Mesendoderm (in vitro differentiated cells): ENCODE data around the gene LDLRAD4.

Source experiments
- DNase-seq: peaks from one replicate; pipeline ENCODE4 v3.0.0; 2013
- H2AK5ac ChIP-seq: 2 replicates; pipeline ENCODE4 v1.6.1; 2013; ENCODE audit warnings: low read length, inconsistent platforms
- H2BK120ac ChIP-seq: 2 replicates; pipeline ENCODE4 v1.6.1; 2013; ENCODE audit warnings: low read depth, mild to moderate bottlenecking, low read length, moderate library complexity, mixed read lengths
- H2BK15ac ChIP-seq: replicated peaks from 2 replicates; pipeline ENCODE4 v1.6.1; 2013; ENCODE audit warnings: low read depth, mild to moderate bottlenecking, moderate library complexity
- H2BK5ac ChIP-seq: 2 replicates; pipeline ENCODE4 v1.6.1; 2013; ENCODE audit warnings: low read length, inconsistent platforms
- H3K18ac ChIP-seq: 2 replicates; pipeline ENCODE4 v1.6.1; 2013; ENCODE audit warnings: mild to moderate bottlenecking, low read length, mixed read lengths
- H3K23ac ChIP-seq: one replicate; pipeline ENCODE4 v1.6.1; 2013; ENCODE audit warnings: low read length
- H3K27ac ChIP-seq: 2 replicates; pipeline ENCODE4 v1.5.1; 2013; ENCODE audit warnings: low read depth, mild to moderate bottlenecking, inconsistent platforms, low read length, moderate library complexity
- H3K27me3 ChIP-seq: 2 replicates; pipeline ENCODE4 v1.6.1; 2013; ENCODE audit warnings: low read length, control low read depth, mild to moderate bottlenecking, inconsistent platforms; ENCODE audit not compliant: insufficient read depth, poor library complexity
- H3K36me3 ChIP-seq: 2 replicates; pipeline ENCODE4 v1.6.1; 2013; ENCODE audit warnings: low read length, inconsistent platforms; ENCODE audit not compliant: control insufficient read depth, insufficient read depth
- H3K4ac ChIP-seq: one replicate; pipeline ENCODE4 v1.6.1; 2013; ENCODE audit warnings: low read depth, mild to moderate bottlenecking, low read length, moderate library complexity
- H3K4me1 ChIP-seq: 2 replicates; pipeline ENCODE4 v1.6.1; 2013; ENCODE audit warnings: low read depth, low read length, inconsistent platforms; ENCODE audit not compliant: control insufficient read depth
- H3K4me2 ChIP-seq: 2 replicates; pipeline ENCODE4 v1.6.1; 2013; ENCODE audit warnings: low read length
- H3K4me3 ChIP-seq: 2 replicates; pipeline ENCODE4 v1.5.1; 2013; ENCODE audit warnings: mild to moderate bottlenecking, low read length
- H3K56ac ChIP-seq: one replicate; pipeline ENCODE4 v1.6.1; 2013; ENCODE audit warnings: low read length
- H3K79me1 ChIP-seq: 2 replicates; pipeline ENCODE4 v1.6.1; 2013; ENCODE audit warnings: low read length, inconsistent platforms
- H3K79me2 ChIP-seq: 2 replicates; pipeline ENCODE4 v1.6.1; 2013; ENCODE audit warnings: mild to moderate bottlenecking, low read length; ENCODE audit not compliant: control insufficient read depth, insufficient read depth
- H3K9ac ChIP-seq: 2 replicates; pipeline ENCODE4 v1.6.1; 2013; ENCODE audit warnings: low read length, inconsistent platforms
- H4K5ac ChIP-seq: one replicate; pipeline ENCODE4 v1.6.1; 2013; ENCODE audit warnings: low read length
- H4K8ac ChIP-seq: one replicate; pipeline ENCODE4 v1.6.1; 2013; ENCODE audit warnings: low read depth, mild to moderate bottlenecking, control low read depth, low read length, moderate library complexity
- WGBS: extraction: QIAGEN DNeasy Blood & Tissue Kit; methylation state at CpG from one replicate; pipeline ENCODE4 v1.1.7; 2013; ENCODE audit warnings: low lambda C conversion rate, missing lambda C conversion rate; ENCODE audit not compliant: insufficient coverage; ENCODE audit errors: extremely low coverage; 5-methylcytosine and 5-hydroxymethylcytosine counted together

The LDLRAD4 gene

DNA sequence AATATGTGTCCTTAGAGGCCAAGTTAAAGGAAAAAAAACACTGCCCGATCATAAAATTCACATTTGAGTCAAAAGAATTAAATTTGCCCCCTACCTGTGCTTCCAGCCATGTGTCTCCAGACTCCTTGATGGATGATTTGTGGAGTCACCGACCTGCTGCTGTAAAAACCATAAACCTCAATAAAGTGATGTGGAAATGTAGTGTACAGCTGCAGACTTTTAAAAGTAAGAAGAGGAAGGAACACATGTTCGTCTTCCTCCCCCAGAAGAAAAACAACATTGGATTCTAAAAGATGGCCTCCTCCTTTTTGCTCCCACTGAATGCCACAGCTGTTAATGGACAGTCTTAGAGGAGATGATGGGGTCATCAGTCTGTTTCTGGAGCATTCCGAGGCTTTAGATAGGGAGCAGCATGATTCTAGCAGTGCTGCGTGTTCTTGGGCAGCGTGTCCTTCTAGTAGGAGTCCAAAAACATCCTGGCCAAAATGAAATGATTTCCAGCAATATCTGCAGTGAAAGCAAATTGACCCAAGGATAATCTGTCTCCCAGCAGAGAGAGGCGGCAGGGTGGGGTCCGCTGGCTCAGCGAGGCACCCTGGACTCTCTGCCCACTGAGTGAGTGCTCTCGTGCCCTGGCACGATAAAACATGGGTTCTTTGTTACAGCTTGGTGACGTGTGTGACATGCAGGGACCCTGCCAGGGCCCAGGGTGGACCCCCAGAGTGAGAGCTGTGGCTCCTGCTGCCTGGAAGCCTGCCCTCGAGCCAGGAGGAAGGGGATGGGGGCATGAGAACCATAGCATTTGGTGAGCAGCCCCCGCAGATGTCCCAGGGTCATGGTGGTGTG is 311.7 kb downstream of the LDLRAD4 start:
- no CpG with 5 or more reads among the region's 14 CpGs for WGBS
- no peak overlapping the region for H4K5ac ChIP-seq
- H4K8ac ChIP-seq = no peak overlapping the region
- H3K18ac ChIP-seq = no peak overlapping the region
- H3K23ac ChIP-seq = no peak overlapping the region
- H2BK5ac ChIP-seq = no peak overlapping the region
- no peak overlapping the region for H3K56ac ChIP-seq
- no peak overlapping the region for H2BK15ac ChIP-seq
- no peaks in the 10 kb centered on the region for H3K27me3 ChIP-seq
- no peak overlapping the region for H2AK5ac ChIP-seq
- no peaks in the 10 kb centered on the region for H3K36me3 ChIP-seq
- no peaks in the 10 kb centered on the region for H3K4me1 ChIP-seq
- DNase-seq = no peak
- no peak overlapping the region for H3K27ac ChIP-seq
- no peak overlapping the region for H3K9ac ChIP-seq
- no peak overlapping the region for H3K4me3 ChIP-seq
- H3K4ac ChIP-seq = no peak overlapping the region
- H3K79me2 ChIP-seq = no peaks in the 10 kb centered on the region
- H3K4me2 ChIP-seq = no peak overlapping the region
- H2BK120ac ChIP-seq = no peak overlapping the region
- no peaks in the 10 kb centered on the region for H3K79me1 ChIP-seq

DNA sequence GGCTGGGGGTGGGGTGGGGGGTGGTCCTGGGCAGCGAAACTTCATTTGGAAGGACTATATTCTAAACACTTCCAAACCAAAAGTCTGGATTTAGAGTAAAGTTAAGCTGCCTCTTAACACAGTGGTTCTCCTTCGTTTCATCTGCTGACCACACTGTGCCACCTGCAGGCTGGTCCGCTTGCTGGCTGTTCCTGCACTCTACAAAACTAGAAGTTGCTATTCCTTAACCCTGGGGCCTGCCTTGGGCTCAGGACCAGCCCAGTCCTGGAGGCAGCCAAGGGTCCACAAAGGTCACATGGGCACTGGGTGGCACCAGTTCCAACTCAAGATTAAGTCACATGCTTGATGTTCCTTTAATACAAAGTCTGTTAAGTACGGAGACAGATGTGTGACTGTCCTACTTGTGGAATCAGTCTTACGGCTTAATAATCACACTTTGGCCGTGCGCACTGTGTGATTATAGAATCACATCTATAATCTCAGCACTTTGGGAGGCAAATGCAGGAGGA is 312.4 kb downstream of the LDLRAD4 start:
- no peak overlapping the region for H3K9ac ChIP-seq
- H3K79me2 ChIP-seq = no peaks in the 10 kb centered on the region
- no peak overlapping the region for H4K5ac ChIP-seq
- H3K56ac ChIP-seq = no peak overlapping the region
- no peaks in the 10 kb centered on the region for H3K36me3 ChIP-seq
- no peak overlapping the region for H4K8ac ChIP-seq
- no peaks in the 10 kb centered on the region for H3K79me1 ChIP-seq
- no CpG with 5 or more reads among the region's 7 CpGs for WGBS
- no peak overlapping the region for H3K4me3 ChIP-seq
- H3K27me3 ChIP-seq = no peaks in the 10 kb centered on the region
- H3K4ac ChIP-seq = no peak overlapping the region
- H2BK120ac ChIP-seq = no peak overlapping the region
- H2AK5ac ChIP-seq = no peak overlapping the region
- DNase-seq = peak; percentile 59
- no peak overlapping the region for H2BK5ac ChIP-seq
- no peak overlapping the region for H3K4me2 ChIP-seq
- no peak overlapping the region for H2BK15ac ChIP-seq
- no peaks in the 10 kb centered on the region for H3K4me1 ChIP-seq
- no peak overlapping the region for H3K27ac ChIP-seq
- H3K18ac ChIP-seq = no peak overlapping the region
- no peak overlapping the region for H3K23ac ChIP-seq

DNA sequence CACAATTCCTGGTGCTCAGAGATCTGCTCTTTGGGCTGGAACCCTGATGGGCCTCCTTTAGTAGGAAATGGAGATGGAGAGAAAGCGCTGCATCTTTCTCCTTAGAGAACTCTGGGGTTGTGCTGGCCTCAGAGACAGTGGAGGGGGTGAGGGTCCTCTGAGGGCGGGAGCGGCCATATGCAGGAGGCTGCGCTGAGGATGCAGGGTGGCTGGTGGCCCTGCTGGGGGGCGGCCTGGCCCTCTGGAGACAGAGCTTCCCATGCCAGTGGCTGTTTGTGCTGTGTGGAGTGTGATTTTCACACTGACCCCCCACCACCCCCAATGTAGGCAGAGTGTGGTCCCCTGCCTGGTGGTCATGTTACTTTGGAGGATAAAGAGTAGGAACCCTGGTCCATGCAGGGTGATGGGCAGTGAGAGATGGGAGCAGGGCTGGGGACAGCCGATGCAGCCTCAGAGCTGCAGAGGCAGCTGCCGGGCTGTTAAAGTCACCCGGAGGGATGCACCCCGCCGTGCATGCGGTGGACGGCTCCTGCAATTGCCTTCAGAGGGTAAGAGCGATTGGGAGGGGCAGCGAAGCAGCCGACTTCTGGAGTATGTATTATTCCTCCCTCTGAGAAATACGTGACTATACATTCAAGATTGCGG is 313.2 kb downstream of the LDLRAD4 start:
- Histone ChIP-seq H3K4ac (no peak overlapping the region), H3K18ac (no peak overlapping the region), H2AK5ac (no peak overlapping the region), H3K79me2 (no peaks in the 10 kb centered on the region), H3K27me3 (no peaks in the 10 kb centered on the region), H2BK120ac (no peak overlapping the region), H3K27ac (no peak overlapping the region), H3K4me2 (no peak overlapping the region), H3K4me3 (no peak overlapping the region), H2BK15ac (no peak overlapping the region), H3K79me1 (no peaks in the 10 kb centered on the region), H4K5ac (no peak overlapping the region), H3K23ac (no peak overlapping the region), H3K36me3 (no peaks in the 10 kb centered on the region), H3K4me1 (no peaks in the 10 kb centered on the region), H2BK5ac (no peak overlapping the region), H3K9ac (no peak overlapping the region), H3K56ac (no peak overlapping the region), H4K8ac (no peak overlapping the region)
- no peak for DNase-seq
- no CpG with 5 or more reads among the region's 17 CpGs for WGBS

DNA sequence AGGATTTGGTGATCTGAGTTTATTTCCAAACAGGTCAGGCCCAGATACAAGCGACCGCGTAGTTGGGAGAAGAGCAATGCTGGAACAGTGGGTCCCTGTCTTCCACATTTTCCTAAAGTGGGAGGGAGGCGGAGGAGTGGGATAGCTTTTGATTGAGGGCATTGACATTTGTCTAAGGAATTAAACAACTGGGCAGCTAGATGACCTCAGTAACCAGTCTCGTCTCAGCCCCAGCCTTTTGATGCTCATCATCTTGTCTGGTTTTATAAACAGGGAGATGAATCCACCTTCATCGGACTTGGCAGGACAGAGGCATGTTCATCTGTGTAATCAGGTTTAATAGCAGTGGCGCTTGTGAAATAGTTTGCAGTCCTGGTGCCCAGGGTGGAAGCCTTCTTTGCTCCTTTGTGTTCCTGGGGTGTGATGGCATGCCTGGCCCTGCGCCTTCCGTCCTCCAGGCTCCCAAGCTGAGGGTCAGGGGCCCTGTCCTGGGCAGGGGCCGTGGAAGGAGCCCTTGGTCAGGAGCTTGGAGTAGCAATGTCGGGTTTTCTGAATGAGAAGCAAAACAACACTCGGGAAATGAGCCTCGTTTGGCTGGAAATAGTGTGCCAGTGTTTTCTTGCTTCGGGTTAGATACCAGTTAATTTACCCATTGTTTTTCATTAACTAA is 314.0 kb downstream of the LDLRAD4 start:
- H3K23ac ChIP-seq = no peak overlapping the region
- no peak overlapping the region for H3K4me3 ChIP-seq
- no peak overlapping the region for H2BK5ac ChIP-seq
- no peaks in the 10 kb centered on the region for H3K27me3 ChIP-seq
- H3K27ac ChIP-seq = no peak overlapping the region
- no peak overlapping the region for H4K8ac ChIP-seq
- no peak overlapping the region for H3K4ac ChIP-seq
- no CpG with 5 or more reads among the region's 14 CpGs for WGBS
- no peak overlapping the region for H2AK5ac ChIP-seq
- no peak overlapping the region for H2BK15ac ChIP-seq
- H3K36me3 ChIP-seq = no peaks in the 10 kb centered on the region
- no peaks in the 10 kb centered on the region for H3K79me2 ChIP-seq
- H3K9ac ChIP-seq = no peak overlapping the region
- no peak overlapping the region for H3K18ac ChIP-seq
- H3K4me2 ChIP-seq = no peak overlapping the region
- no peak overlapping the region for H3K56ac ChIP-seq
- DNase-seq = no peak
- H3K79me1 ChIP-seq = no peaks in the 10 kb centered on the region
- no peak overlapping the region for H4K5ac ChIP-seq
- no peak overlapping the region for H2BK120ac ChIP-seq
- no peaks in the 10 kb centered on the region for H3K4me1 ChIP-seq

DNA sequence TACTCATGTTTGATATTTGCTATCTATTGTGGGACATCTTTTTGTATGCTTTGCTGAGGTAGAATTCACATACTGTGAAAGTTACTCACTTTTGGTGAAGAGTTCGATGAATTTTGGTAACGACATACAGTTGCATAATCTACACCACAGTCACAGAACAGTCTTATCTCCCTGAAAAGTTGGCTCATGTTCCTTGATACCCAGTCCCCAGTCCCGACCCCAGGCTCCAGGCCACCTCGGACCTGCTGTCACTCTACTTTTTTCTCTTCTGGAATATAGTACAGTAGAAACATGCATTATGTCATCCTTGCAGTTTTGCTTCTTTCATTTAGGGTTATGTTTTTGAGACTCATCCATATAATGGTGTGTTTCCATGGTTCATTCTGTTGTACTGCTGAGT is 316.1 kb downstream of the LDLRAD4 start:
- WGBS = no CpG with 5 or more reads among the region's 4 CpGs
- H3K27me3 ChIP-seq = no peaks in the 10 kb centered on the region
- H4K8ac ChIP-seq = no peak overlapping the region
- H3K36me3 ChIP-seq = no peaks in the 10 kb centered on the region
- H3K4me2 ChIP-seq = no peak overlapping the region
- H2AK5ac ChIP-seq = no peak overlapping the region
- H3K23ac ChIP-seq = no peak overlapping the region
- no peaks in the 10 kb centered on the region for H3K4me1 ChIP-seq
- no peak overlapping the region for H3K27ac ChIP-seq
- H3K79me1 ChIP-seq = no peaks in the 10 kb centered on the region
- no peak overlapping the region for H3K4me3 ChIP-seq
- no peak for DNase-seq
- H3K4ac ChIP-seq = no peak overlapping the region
- no peak overlapping the region for H3K56ac ChIP-seq
- no peak overlapping the region for H3K9ac ChIP-seq
- H4K5ac ChIP-seq = no peak overlapping the region
- H2BK15ac ChIP-seq = no peak overlapping the region
- H3K79me2 ChIP-seq = no peaks in the 10 kb centered on the region
- H3K18ac ChIP-seq = no peak overlapping the region
- no peak overlapping the region for H2BK5ac ChIP-seq
- H2BK120ac ChIP-seq = no peak overlapping the region
